Stimulated activated CD4-positive, alpha-beta T cell treated with anti-CD3 and anti-CD28 coated beads, Interleukin-2, amount 100 ng/mL, for 4 hours (primary cell): Measurements from ENCODE around the gene DNMBP.
"Not testable (repeated sequence)": the region's sequence is repeated elsewhere in the genome, so short reads cannot be mapped to it uniquely, and the experiment has no call there.

Source experiments
- DNase-seq: peaks from one replicate; pipeline ENCODE4 v3.0.0-alpha.2; 2020; ENCODE audit warnings: low read depth

DNMBP gene

DNA sequence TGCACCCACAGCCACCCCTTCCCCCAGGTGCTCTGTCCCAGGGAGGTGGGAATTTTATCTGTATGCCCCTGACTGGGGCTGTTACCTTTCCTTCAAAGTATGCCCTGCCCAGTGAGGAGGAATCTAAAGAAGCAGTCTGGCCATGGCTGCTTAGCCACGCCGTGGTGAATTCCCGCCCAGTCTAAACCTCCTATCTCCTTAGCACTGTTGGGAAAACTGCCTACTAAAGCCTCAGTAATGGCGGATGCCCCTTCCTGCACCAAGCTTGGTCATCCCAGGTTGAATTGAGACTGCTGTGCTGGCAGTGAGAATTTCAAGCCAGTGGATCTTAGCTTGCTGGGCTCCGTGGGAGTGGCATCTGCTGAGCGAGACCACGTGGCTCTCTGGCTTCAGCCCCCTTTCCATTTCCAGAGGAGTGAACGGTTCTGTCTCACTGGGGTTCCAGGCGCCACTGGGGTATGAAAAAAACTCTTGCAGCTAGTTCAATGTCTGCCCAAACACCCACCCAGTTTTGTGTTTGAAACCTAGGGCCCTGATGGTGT, 140.1 kb downstream of the DNMBP start:
- no peak for DNase-seq

DNA sequence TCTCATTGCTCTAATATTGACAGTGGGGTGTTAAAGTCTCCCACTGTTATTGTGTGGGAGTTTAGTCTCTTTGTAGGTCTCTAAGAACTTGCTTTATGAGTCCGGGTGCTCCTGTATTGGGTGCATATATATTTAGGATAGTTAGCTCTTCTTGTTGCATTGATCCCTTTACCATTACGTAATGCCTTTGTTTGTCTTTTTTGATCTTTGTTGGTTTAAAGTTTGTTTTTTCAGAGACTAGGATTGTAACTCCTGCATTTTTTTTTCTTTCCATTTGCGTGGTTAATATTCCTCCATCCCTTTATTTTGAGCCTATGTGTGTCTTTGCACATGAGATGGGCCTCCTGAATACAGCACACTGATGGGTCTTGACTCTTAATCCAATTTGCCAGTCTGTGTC, 142.5 kb downstream of the DNMBP start:
- DNase-seq, result not testable (repeated sequence)

GRCh38 chr10:99863535-99864240, 146.1 kb downstream of the DNMBP start:
- DNase-seq, result not testable (repeated sequence)

DNA sequence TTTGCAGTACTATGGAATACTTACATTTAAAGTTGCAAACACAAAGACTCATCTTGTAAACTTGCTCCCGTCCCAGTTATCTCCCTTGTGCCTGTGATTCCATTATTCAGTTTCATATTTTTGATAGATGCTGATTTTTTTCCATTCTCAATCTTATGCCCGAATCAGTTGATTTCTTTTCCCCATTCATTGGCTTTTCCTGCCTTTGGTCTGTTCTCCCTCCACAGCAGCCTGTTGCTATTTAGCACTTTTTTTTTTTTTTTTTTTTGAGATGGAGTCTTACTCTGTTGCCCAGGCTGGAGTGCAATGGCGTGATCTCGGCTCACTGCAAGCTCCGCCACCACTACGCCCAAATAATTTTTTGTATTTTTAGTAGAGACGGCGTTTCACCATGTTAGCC, 149.3 kb downstream of the DNMBP start:
- no peak for DNase-seq

- DNase-seq, result no peak
Measured at GRCh38 chr10:99859585-99859984, 150.2 kb downstream of the DNMBP start.

- no peak for DNase-seq
Measured at GRCh38 chr10:99858849-99859248, 150.9 kb downstream of the DNMBP start.

- DNase-seq, result no peak
Measured at GRCh38 chr10:99855479-99856071, 154.2 kb downstream of the DNMBP start.

DNA sequence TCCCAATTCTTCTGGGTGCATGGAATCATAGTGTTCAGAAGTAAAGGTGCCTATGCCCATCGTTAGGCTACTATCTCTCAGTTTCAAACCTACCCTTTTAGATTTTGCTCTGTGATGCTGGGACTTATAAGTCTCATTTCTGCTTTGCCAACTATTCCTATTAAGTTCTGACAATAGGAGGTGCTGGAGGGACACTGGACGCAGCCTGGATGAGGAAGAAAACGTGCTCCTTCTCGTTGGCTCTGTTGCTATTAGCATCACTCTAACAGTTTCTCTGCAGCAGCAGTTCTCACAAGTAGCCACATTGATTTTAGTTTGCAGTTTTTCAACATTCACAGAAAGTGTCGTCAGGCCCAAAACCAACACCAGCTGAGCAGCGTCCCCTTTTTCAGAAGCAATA, 154.9 kb downstream of the DNMBP start:
- DNase-seq, result no peak

- no peak for DNase-seq
Measured at GRCh38 chr10:99853655-99854054, 156.1 kb downstream of the DNMBP start.

DNA sequence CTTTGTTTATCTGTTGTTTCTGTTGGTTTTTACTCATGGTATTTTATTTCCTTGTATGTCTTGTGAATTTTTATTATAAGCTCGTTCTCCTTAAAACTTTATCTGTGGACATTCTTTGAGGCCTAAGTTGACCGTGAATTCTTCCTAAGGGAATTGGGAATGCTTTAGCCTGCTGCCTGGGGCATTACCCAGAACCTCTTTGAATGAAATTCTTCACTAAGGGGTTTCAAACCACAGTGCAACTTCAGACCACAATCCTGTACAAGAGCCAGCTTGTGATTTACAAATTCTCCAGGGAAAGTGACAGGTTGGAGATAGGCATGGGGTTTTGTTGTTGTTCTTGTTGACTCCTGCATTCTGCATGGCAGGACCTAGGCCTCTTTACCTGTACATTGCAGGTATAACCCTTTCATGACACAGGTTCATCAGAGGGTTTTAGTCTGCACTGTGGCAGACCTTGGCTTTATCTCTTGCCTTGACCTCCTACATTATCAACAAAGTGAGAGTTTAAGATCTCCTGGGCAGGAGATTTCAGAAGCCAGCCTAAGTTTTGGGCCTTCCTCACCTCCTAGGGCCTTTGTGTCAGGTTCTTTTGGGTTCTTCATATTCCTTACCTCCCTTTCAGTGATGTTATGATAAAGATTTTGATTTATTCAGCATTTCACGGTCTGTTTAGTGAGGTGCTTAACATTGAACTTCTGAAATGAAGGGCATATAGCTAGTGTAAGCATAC, 157.1 kb downstream of the DNMBP start:
- no peak for DNase-seq

GRCh38 chr10:99851825-99852224, 157.9 kb downstream of the DNMBP start:
- DNase-seq, result no peak

- DNase-seq, result no peak
Measured at GRCh38 chr10:99850767-99851340, 158.9 kb downstream of the DNMBP start.

GRCh38 chr10:99850021-99850766, 159.6 kb downstream of the DNMBP start:
- no peak for DNase-seq

DNA sequence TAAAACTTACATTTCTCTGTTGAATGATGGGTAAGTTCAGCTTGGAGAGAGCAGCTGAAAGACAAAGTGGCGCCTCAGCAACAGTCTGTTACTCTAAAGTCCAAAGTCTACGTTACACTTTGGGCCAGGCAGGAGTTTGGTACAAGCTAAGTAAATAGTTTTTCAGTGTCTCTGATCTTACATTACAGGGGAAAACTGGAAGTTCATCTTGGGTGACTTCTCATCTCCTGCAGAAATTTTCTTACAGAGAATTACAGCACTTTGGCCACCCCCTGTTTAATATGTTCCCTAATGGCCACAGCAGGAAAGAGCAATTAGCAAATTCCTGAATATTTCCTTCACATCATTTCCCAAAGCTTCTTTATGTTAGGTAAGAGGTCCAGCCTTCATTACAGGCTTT, 160.2 kb downstream of the DNMBP start:
- DNase-seq, result no peak

GRCh38 chr10:99849057-99849456, 160.7 kb downstream of the DNMBP start:
- DNase-seq, result no peak

DNA sequence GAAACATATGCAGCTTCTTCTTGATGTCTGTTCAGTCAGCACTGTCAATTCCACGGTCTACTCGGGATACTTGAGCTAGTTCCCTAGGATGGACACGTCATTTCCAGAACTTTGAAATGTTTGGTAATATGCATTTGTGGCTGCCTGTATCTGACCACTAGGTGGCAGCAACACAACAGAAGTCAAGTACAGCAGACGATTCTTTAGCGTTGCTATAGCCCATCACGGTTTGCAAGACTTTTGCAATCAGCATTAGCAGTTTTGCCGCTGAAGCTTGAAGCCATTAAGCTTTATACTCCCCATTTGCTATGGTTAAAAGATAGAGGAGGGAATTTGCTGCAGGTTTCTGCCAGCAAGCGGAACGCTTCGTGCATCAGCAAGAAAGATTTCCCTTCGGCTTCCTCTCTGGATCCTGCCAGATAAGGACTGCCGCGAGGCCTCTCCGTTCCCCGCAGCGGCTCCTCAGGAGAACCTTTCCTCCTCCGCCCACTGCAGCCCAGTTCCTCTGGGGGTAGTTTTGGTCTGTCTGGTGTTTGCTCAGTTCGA, 163.8 kb downstream of the DNMBP start:
- DNase-seq, result peak; percentile 57

- DNase-seq, result no peak
Measured at GRCh38 chr10:99844433-99844955, 165.3 kb downstream of the DNMBP start.

DNA sequence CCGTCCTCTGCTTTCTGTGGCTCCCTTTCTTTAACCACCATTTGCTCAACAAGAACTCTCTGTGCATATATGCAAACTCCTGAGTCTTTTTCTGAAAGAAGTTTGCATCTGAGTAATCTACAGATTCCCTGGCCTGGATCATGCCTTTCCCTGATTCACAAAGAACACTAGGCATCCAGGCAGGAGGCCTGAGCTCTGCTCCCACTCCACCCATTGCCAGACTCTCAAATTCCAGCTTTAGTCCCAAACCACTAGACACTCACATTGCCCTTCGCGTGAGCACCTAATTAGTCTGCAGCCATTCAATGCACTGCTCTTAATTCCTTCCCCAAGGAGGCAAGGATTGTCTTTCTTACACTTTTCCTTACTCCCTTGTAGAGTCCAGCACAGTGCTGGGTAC, 166.4 kb downstream of the DNMBP start:
- no peak for DNase-seq

DNA sequence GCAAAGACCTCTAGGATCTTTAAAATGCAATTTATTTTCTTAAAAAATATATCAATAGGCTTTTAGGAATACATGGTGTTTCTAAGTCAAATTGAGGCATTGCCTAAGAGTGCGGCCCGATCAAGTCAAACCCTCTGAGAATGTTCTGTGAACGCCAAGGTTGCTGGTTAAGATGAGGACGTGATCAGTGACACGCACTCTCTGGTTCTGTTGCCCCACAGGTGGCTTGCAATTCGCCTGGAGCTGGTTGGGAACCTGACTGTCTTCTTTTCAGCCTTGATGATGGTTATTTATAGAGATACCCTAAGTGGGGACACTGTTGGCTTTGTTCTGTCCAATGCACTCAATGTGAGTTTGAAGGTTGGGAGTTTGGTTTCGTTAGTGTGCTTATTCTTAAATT, 168.0 kb downstream of the DNMBP start:
- DNase-seq, result no peak

GRCh38 chr10:99840859-99841258, 168.9 kb downstream of the DNMBP start:
- DNase-seq, result not testable (repeated sequence)

DNA sequence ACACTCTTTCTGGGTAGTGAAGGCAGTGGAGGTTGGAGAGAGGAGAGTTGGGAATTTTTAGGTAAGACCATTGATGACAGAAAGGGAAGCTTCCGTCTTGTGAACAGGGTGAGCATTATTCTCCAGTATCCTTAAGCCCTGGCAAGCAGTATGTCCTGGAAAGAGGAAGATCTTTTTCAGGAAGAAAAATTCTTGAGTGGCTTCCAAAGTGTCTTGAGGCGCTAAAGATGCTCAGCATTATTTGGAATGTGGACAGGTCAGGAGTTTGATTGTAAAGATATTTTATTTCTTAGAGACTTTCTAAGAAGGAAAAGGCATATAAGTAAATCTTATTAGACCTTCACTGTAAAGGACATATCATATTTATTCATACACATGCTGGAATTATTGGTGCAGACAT, 173.0 kb downstream of the DNMBP start:
- no peak for DNase-seq
